SK-N-MC (cell line): ENCODE measurements around the gene PTPRF.

Experiments used
- EZH2 ChIP-seq: fragments of 200-600 bp; sonication (generic); IDR thresholded peaks from one replicate; pipeline ENCODE4 v1.6.1; 2017; ENCODE audit warnings: antibody characterized with exemption
- FOXP2 ChIP-seq: optimal IDR thresholded peaks from 2 replicates; pipeline ENCODE3; 2011; ENCODE audit warnings: mild to moderate bottlenecking, moderate library complexity; ENCODE audit not compliant: insufficient read depth; ENCODE audit errors: extremely low read length, control extremely low read depth
- POLR2AphosphoS5 ChIP-seq: IDR thresholded peaks from 2 replicates; pipeline ENCODE4 v1.6.1; 2012; ENCODE audit warnings: mild to moderate bottlenecking, low read depth, low read length, borderline replicate concordance

DNA sequence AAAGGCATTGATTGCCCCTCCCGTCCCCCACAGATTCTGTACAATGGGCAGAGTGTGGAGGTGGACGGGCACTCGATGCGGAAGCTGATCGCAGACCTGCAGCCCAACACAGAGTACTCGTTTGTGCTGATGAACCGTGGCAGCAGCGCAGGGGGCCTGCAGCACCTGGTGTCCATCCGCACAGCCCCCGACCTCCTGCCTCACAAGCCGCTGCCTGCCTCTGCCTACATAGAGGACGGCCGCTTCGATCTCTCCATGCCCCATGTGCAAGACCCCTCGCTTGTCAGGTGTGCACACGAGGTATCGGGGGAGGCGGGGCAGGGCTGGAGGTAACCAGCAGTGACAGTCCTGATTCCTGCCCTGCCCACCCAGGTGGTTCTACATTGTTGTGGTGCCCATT, 74.5 kb downstream of the PTPRF start:
- TF ChIP-seq POLR2AphosphoS5 = no peak
- TF ChIP-seq EZH2 = no peak
- no peak for TF ChIP-seq FOXP2
